Measurements from ENCODE around the gene ZMYND10. TPM values are rescaled to one million over a fixed set of nuclear protein-coding genes. Genes with fewer than 3 reads are reported as not detected.

The ZMYND10 gene
- total and polyA plus RNA-seq, 5 donors, result 0.20 to 0.40 (median 0.26) TPM

DNA sequence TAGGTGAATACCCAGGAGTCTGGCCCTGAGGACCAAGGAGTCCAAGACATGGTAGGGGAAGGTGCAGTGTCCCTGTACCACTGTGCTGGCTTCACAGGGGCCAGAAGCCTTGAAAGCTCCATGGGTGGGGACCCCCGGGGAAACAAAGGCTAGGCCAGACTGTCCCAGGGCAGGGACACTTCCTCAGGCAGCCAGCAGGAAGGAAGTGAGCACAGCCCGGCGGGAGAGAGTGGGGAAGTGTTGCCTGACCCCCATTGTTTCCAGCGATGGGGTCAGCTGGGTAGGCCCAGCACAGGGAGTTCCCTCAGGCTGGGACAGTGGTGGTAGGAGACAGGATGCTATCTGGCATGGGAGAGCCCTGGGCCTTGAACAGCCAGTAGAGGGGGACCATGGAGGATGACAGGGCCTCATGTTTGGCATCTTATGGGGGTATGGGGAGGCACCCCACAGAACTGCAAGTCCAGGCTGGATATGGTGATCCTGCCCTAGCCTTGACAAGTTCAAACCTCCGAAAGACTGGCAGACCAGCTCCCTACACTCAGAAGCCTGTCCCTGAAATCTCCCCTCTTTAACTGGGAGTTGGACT is 21.8 kb downstream of the ZMYND10 start:
- H3K27me3 ChIP-seq (ENCODE audit: control insufficient read depth, insufficient read depth), result no peaks in the 10 kb centered on the region
- no peak overlapping the region for H3K4me3 ChIP-seq (ENCODE audit: low read length)
- no peaks in the 10 kb centered on the region for H3K9me3 ChIP-seq (ENCODE audit: control insufficient read depth, low read length)
- peak overlapping the region; percentile 96 for H3K27ac ChIP-seq (ENCODE audit: low read length)
- peaks cover 11% of the 10 kb centered on the region for H3K4me1 ChIP-seq (ENCODE audit: control insufficient read depth, insufficient read depth, low read length)
- ATAC-seq (peak; percentile 23 to 65), DNase-seq (peak; percentile 80 to 87 (median 85))
- intact Hi-C loops (cut with DNase I), result loop anchor here in 1 of 4 donors (5.0 kb wide), 1 partner anchor 96 kb away; no protein-coding TSS in a partner anchor
- WGBS, result 45% methylated on average over 5 of the region's 5 CpGs

GRCh38 chr3:50323092-50323600 is 22.4 kb downstream of the ZMYND10 start:
- DNase-seq (peak in 2 of 3 donors; percentile 65 to 71), ATAC-seq (peak; percentile 2 to 42)
- peaks cover 9% of the 10 kb centered on the region for H3K4me1 ChIP-seq (ENCODE audit: control insufficient read depth, insufficient read depth, low read length)
- 36% methylated on average over 4 of the region's 4 CpGs for WGBS
- intact Hi-C loops (cut with DNase I), result loop anchor here in 1 of 4 donors (5.0 kb wide), 1 partner anchor 96 kb away; no protein-coding TSS in a partner anchor
- H3K9me3 ChIP-seq (ENCODE audit: control insufficient read depth, low read length), result no peaks in the 10 kb centered on the region
- H3K4me3 ChIP-seq (ENCODE audit: low read length), result no peak overlapping the region
- H3K27me3 ChIP-seq (ENCODE audit: control insufficient read depth, insufficient read depth), result no peaks in the 10 kb centered on the region
- peak overlapping the region; percentile 96 for H3K27ac ChIP-seq (ENCODE audit: low read length)

DNA sequence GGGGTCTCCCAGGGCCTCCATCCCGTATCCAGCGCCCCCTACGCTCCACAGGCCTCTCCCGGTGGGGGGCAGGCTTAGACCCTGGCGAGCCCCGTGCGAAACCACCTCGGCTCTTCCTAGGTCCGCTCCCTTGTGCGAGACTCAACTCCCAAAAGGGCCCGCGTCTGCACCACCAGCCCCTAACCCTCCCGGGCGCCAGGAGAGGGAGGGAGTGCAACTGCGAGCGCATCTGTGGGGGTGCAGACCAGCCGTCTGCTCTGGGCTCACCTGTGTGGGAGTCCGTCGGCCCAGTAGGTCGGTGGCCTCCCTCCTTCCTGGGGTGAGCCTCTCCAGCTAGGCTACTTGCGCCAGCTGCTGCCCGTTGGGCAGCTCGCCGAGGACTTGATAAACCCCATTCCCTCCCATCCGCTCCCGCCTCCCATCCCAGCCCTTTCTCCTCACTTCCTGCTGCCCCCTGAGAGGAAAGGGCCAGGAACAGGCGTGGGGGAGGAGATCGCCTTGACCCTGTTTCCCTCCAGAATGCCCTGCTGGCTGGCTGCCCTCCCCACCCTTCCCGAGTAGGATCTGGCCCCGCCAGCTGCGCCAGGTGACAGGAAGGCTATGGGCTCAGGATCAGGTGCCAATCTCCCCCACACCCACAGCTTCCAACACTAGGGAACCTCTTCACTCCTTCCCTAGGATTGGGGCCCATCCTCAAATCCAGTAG is 23.0 kb downstream of the ZMYND10 start, which contains the start of gene HYAL2:
TSS of gene HYAL2 (minus strand) at position 360 of the 706 bp plus-strand sequence. CDS start 2,256 bp downstream, outside the sequence.
- no peaks in the 10 kb centered on the region for H3K27me3 ChIP-seq (ENCODE audit: control insufficient read depth, insufficient read depth)
- peak within 1 kb of the TSS; percentile 96 for H3K27ac ChIP-seq (ENCODE audit: low read length)
- peak; percentile 88 to 92 (median 91) for DNase-seq
- peak within 1 kb of the TSS; percentile 85 for H3K4me3 ChIP-seq (ENCODE audit: low read length)
- H3K9me3 ChIP-seq (ENCODE audit: control insufficient read depth, low read length), result no peaks in the 10 kb centered on the region
- WGBS, result 29% methylated on average over 31 of the region's 31 CpGs
- intact Hi-C loops (cut with DNase I), result loop anchor here in 1 of 4 donors (5.0 kb wide), 1 partner anchor 95 kb away; no protein-coding TSS in a partner anchor
- peak; percentile 11 to 58 for ATAC-seq
- peaks cover 9% of the 10 kb centered on the region for H3K4me1 ChIP-seq (ENCODE audit: control insufficient read depth, insufficient read depth, low read length)

GRCh38 chr3:50322115-50322385 is 23.5 kb downstream of the ZMYND10 start:
- Histone ChIP-seq H3K9me3 (ENCODE audit: control insufficient read depth, low read length) (no peaks in the 10 kb centered on the region), H3K4me3 (ENCODE audit: low read length) (peak overlapping the region; percentile 85), H3K27ac (ENCODE audit: low read length) (peak overlapping the region; percentile 96), H3K27me3 (ENCODE audit: control insufficient read depth, insufficient read depth) (no peaks in the 10 kb centered on the region), H3K4me1 (ENCODE audit: control insufficient read depth, insufficient read depth, low read length) (peaks cover 9% of the 10 kb centered on the region)
- WGBS, result 13% methylated on average over 14 of the region's 14 CpGs
- ATAC-seq, result no peak
- intact Hi-C loops (cut with DNase I), result loop anchor here in 1 of 4 donors (5.0 kb wide), 1 partner anchor 95 kb away; no protein-coding TSS in a partner anchor
- no peak for DNase-seq

DNA sequence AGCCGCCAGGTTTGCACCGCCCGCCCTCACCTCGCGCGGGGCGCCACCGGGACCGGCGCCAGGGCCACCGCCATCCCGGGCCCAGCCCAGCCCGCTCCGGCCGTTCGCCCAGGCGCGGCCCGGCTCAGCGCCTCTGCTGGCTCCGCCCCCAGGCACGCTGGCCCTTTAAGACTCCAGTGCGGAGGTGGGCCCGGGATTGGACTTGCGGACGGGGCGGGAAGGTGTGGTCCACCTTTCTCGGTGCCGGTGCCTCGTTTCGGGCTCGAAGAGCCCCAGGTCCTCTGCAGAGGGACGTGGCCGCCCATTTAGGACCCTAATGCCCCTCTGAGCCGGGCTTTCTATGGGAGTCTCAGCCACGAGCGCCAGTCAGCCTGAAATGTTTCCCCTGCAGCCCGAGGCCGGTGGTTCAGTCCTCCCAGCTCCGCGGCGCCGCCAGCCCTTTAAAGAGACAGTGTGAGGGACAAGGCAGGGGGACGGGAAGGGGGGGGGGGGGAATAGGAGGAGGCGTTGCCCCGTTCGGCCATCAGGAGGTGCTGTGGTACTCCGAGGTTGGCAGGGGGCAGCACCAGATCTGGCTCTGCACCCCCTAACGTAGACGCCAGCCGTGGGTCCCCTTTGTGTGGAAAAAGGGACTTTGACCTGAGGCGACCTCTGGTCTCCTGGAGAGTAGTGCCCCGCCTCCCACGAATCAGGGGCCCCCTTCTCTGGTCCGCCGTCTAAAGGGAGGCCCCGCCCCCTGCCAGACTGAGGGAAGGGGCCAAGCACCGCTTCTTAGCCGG is 24.0 kb downstream of the ZMYND10 start:
- peaks cover 9% of the 10 kb centered on the region for H3K4me1 ChIP-seq (ENCODE audit: control insufficient read depth, insufficient read depth, low read length)
- ATAC-seq, result peak; percentile 35 to 76

GRCh38 chr3:50320853-50321335 is 24.6 kb downstream of the ZMYND10 start:
- peak; percentile 79 to 93 (median 93) for DNase-seq

More for the DNA sequence above, 24.0 kb downstream of the ZMYND10 start:
- peak overlapping the region; percentile 85 for H3K4me3 ChIP-seq (ENCODE audit: low read length)
- intact Hi-C loops (cut with DNase I), result loop anchor here in 1 of 4 donors (5.0 kb wide), 1 partner anchor 94 kb away; no protein-coding TSS in a partner anchor
- WGBS, result 1% methylated on average over 59 of the region's 59 CpGs
- no peaks in the 10 kb centered on the region for H3K9me3 ChIP-seq (ENCODE audit: control insufficient read depth, low read length)
- no peaks in the 10 kb centered on the region for H3K27me3 ChIP-seq (ENCODE audit: control insufficient read depth, insufficient read depth)
- H3K27ac ChIP-seq (ENCODE audit: low read length), result peak overlapping the region; percentile 96
- DNase-seq, result peak; percentile 91 to 97 (median 96)

GRCh38 chr3:50319894-50320625 is 25.5 kb downstream of the ZMYND10 start:
- H3K27me3 ChIP-seq (ENCODE audit: control insufficient read depth, insufficient read depth), result no peaks in the 10 kb centered on the region
- intact Hi-C loops (cut with DNase I), result loop anchor here in 1 of 4 donors (5.0 kb wide), 1 partner anchor 93 kb away; no protein-coding TSS in a partner anchor
- H3K4me1 ChIP-seq (ENCODE audit: control insufficient read depth, insufficient read depth, low read length), result peaks cover 9% of the 10 kb centered on the region
- WGBS, result 70% methylated on average over 29 of the region's 29 CpGs
- DNase-seq, result peak in 1 of 3 donors; percentile 67
- H3K4me3 ChIP-seq (ENCODE audit: low read length), result peak overlapping the region; percentile 85
- no peak for ATAC-seq
- peak overlapping the region; percentile 88 for H3K27ac ChIP-seq (ENCODE audit: low read length)
- H3K9me3 ChIP-seq (ENCODE audit: control insufficient read depth, low read length), result no peaks in the 10 kb centered on the region

More at GRCh38 chr3:50320853-50321335, 24.6 kb downstream of the ZMYND10 start:
- H3K4me1 ChIP-seq (ENCODE audit: control insufficient read depth, insufficient read depth, low read length), result peaks cover 9% of the 10 kb centered on the region
- no peaks in the 10 kb centered on the region for H3K27me3 ChIP-seq (ENCODE audit: control insufficient read depth, insufficient read depth)
- peak overlapping the region; percentile 88 for H3K27ac ChIP-seq (ENCODE audit: low read length)
- peak; percentile 9 to 59 for ATAC-seq
- peak overlapping the region; percentile 85 for H3K4me3 ChIP-seq (ENCODE audit: low read length)
- H3K9me3 ChIP-seq (ENCODE audit: control insufficient read depth, low read length), result no peaks in the 10 kb centered on the region
- intact Hi-C loops (cut with DNase I), result loop anchor here in 1 of 4 donors (5.0 kb wide), 1 partner anchor 94 kb away; no protein-coding TSS in a partner anchor
- WGBS, result under 1% methylated on average over 45 of the region's 45 CpGs

DNA sequence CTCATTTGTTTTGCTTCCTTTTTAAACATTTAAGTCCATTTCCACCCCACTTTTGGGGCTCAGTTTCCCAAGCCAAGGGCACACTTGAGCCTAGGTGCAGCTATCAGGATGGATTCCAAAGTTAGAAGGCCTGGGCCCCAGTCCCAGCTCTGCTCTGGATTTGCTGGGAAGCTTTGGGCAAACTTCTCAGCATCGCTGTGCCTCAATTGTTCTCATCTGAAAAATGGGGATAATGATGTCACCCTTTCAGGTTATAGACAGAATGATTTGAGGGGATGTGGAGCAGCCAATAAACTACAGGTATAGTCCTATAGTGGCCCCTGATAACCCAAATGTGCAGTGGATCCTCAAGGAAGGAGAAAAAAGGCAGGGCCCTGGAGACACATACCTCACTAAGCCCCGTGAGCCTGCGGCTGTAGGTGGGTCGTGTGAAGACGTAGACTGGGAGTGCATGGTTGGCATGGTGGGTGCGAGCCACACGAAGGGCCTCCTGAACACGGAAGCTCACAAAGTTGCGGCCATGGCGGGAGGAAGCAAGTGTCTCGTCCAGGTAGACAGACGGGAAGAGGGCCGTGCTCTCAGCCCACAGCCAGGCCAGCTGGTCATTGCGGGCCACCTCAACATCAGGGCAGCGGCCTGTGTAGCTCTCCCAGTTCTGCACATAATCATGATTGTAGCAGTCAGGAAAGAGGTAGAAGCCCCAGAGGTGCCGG is 26.2 kb downstream of the ZMYND10 start:
- Histone ChIP-seq H3K27me3 (ENCODE audit: control insufficient read depth, insufficient read depth) (no peaks in the 10 kb centered on the region), H3K4me3 (ENCODE audit: low read length) (no peak overlapping the region), H3K27ac (ENCODE audit: low read length) (no peak overlapping the region), H3K9me3 (ENCODE audit: control insufficient read depth, low read length) (no peaks in the 10 kb centered on the region), H3K4me1 (ENCODE audit: control insufficient read depth, insufficient read depth, low read length) (peaks cover 8% of the 10 kb centered on the region)
- no peak for ATAC-seq
- DNase-seq, result peak in 1 of 3 donors; percentile 52
- intact Hi-C loops (cut with DNase I), result no loop called here
- 75% methylated on average over 16 of the region's 16 CpGs for WGBS

- Histone ChIP-seq H3K4me3 (ENCODE audit: low read length) (no peak overlapping the region), H3K9me3 (ENCODE audit: control insufficient read depth, low read length) (no peaks in the 10 kb centered on the region), H3K27ac (ENCODE audit: low read length) (no peak overlapping the region), H3K27me3 (ENCODE audit: control insufficient read depth, insufficient read depth) (no peaks in the 10 kb centered on the region), H3K4me1 (ENCODE audit: control insufficient read depth, insufficient read depth, low read length) (peaks cover 4% of the 10 kb centered on the region)
- intact Hi-C loops (cut with DNase I), result no loop called here
- ATAC-seq, result no peak
- DNase-seq, result peak in 2 of 3 donors; percentile 66 to 70
- WGBS, result 72% methylated on average over 10 of the region's 10 CpGs
Measured at GRCh38 chr3:50318615-50319014, 26.9 kb downstream of the ZMYND10 start.

All from right cardiac atrium (tissue), 5 donors.